Tibial nerve (tissue), 4 donors: Measurements from ENCODE around the gene HSD17B11. TPM values are rescaled to one million over a fixed set of nuclear protein-coding genes. Genes with fewer than 3 reads are reported as not detected.
A peak's percentile ranks its signal among the peaks of the same experiment; 100 is the strongest.
"Not testable (repeated sequence)": the region's sequence is repeated elsewhere in the genome, so short reads cannot be mapped to it uniquely, and the experiment has no call there.

Experiments used
- DNase-seq, 2 donors: peaks; one replicate each; pipeline ENCODE4 v3.0.0-alpha.2; 2019; ENCODE audit warnings: low spot score in 2 of 2
- H3K27ac ChIP-seq, 4 donors: fragments of 200-600 bp; sonication (generic) in 3 of 4; one replicate each; pipeline ENCODE4 v1.5.1; 2017 to 2019; ENCODE audit warnings: mild to moderate bottlenecking in 1 of 4
- H3K27me3 ChIP-seq, 2 donors: fragments of 200-600 bp; sonication (generic) in 1 of 2; one replicate each; pipeline versions ENCODE4 v1.5.1 to v1.6.0; 2017 to 2019
- H3K36me3 ChIP-seq, 3 donors: fragments of 200-600 bp; sonication (generic); one replicate each; pipeline ENCODE4 v1.5.1; 2018 to 2019
- H3K4me1 ChIP-seq, 4 donors: fragments of 200-600 bp; sonication (generic) in 3 of 4; one replicate each; pipeline ENCODE4 v1.5.1; 2017 to 2019
- H3K4me3 ChIP-seq, 4 donors: fragments of 200-600 bp; sonication (generic) in 3 of 4; one replicate each; pipeline ENCODE4 v1.5.1; 2017 to 2019; ENCODE audit warnings: mild to moderate bottlenecking in 1 of 4, moderate library complexity in 1 of 4
- H3K9me3 ChIP-seq, 4 donors: fragments of 200-600 bp; sonication (generic) in 3 of 4; one replicate each; pipeline ENCODE4 v1.5.1; 2017 to 2019
- EP300 ChIP-seq, 2 donors: sonication (generic); formaldehyde crosslinking; IDR thresholded peaks; one replicate each; pipeline ENCODE4 v1.6.1; 2017; ENCODE audit warnings: antibody characterized with exemption in 2 of 2, mild to moderate bottlenecking in 1 of 2
- POLR2A ChIP-seq, 2 donors: fragments of 450-650 bp; IDR thresholded peaks; one replicate each; pipeline ENCODE4 v1.6.1; 2017; ENCODE audit warnings: antibody characterized with exemption in 2 of 2, mild to moderate bottlenecking in 2 of 2, moderate library complexity in 2 of 2
- WGBS, 2 donors: methylation state at CpG; one replicate each; pipeline ENCODE4 v1.1.5; 2018; 5-methylcytosine and 5-hydroxymethylcytosine counted together
- total RNA-seq, 4 donors: library from RNA; depleted of rRNA; stranded (reverse); fragments of >200 nt; gene quantifications; one replicate each; pipeline ENCODE4 v1.1.0, GENCODE V29; 2016
- TF ChIP-seq, protein P1 (sequence below), 5 experiments: fragments of 200-600 bp in 3 of 5; fragments of 450-650 bp in 2 of 5; sonication (generic) in 3 of 5; IDR thresholded peaks; one replicate each; pipeline ENCODE4 v1.5.1; 2016 to 2019; ENCODE audit warnings: antibody characterized with exemption in 5 of 5, mild to moderate bottlenecking in 3 of 5, moderate library complexity in 2 of 5

HSD17B11 gene
- total RNA-seq, 4 donors from 2014 or later, result 62.4 to 75.1 (median 67.8) TPM

GRCh38 chr4:87426865-87427517 lies 36.0 kb upstream of the HSD17B11 start:
- Histone ChIP-seq H3K9me3 (no peaks in the 10 kb centered on the region), H3K4me1 (peaks cover 0 to 39% (median 6%) of the 10 kb centered on the region in 4 donors), H3K4me3 (no peak overlapping the region), H3K27me3 (no peaks in the 10 kb centered on the region), H3K36me3 (no peaks in the 10 kb centered on the region), H3K27ac (no peak overlapping the region)
- 75 to 82% methylated on average over 3 of the region's 3 CpGs for WGBS, 2 donors
- TF ChIP-seq, protein P1, sequence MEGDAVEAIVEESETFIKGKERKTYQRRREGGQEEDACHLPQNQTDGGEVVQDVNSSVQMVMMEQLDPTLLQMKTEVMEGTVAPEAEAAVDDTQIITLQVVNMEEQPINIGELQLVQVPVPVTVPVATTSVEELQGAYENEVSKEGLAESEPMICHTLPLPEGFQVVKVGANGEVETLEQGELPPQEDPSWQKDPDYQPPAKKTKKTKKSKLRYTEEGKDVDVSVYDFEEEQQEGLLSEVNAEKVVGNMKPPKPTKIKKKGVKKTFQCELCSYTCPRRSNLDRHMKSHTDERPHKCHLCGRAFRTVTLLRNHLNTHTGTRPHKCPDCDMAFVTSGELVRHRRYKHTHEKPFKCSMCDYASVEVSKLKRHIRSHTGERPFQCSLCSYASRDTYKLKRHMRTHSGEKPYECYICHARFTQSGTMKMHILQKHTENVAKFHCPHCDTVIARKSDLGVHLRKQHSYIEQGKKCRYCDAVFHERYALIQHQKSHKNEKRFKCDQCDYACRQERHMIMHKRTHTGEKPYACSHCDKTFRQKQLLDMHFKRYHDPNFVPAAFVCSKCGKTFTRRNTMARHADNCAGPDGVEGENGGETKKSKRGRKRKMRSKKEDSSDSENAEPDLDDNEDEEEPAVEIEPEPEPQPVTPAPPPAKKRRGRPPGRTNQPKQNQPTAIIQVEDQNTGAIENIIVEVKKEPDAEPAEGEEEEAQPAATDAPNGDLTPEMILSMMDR (IDR thresholded peaks at IDR 0.05), result no peak
- no peak for DNase-seq

DNA sequence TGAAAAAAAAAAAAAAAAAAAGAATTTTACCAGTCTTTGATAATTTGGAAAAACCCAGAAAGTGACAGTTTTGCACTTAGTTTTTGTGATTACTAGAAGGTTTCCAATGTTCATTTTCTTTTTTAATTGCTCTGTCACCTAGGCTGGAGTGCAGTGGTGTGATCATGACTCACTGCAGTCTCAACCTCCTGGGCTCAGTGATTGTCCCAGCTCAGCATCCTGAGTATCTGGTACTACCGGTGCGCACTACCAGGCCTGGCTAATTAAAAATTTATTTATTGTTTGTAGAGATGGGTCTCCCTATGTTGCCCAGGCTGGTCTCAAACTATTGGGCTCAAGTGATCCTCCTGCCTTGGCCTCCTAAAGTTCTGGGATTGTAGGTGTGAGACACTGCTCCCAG lies 34.7 kb upstream of the HSD17B11 start:
- Histone ChIP-seq H3K9me3 (no peaks in the 10 kb centered on the region), H3K4me1 (peaks cover 0 to 51% (median 11%) of the 10 kb centered on the region in 4 donors), H3K4me3 (no peak overlapping the region), H3K36me3 (no peaks in the 10 kb centered on the region), H3K27me3 (no peaks in the 10 kb centered on the region), H3K27ac (no peak overlapping the region)
- TF ChIP-seq, protein P1 (IDR thresholded peaks at IDR 0.05), result no peak
- TF ChIP-seq EP300 (IDR thresholded peaks at IDR 0.05) (no peak), POLR2A (IDR thresholded peaks at IDR 0.05) (no peak)
- WGBS, 2 donors, result 93 to 95% methylated on average over 2 of the region's 2 CpGs
- no peak for DNase-seq

DNA sequence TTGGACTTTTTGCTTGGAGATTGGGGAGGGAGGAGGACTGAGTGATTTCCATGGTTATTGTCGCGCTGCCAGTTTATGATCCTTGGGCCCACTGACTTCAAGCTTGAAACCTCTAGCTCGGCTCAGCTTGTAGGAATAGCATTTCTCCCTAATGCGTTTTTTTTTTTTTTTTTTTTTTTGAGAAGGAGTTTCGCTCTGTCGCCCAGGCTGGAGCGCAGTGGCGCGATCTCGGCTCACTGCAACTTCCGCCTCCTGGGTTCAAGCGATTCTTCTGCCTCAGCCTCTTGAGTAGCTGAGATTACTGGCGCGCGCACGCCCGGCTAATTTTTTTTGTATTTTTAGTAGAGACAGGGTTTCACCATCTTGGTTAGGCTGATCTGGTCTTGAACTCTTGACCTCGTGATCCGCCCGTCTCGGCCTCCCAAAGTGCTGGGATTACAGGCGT lies 33.1 kb upstream of the HSD17B11 start:
- H3K27me3 ChIP-seq, H3K9me3 ChIP-seq, H3K36me3 ChIP-seq, DNase-seq: not testable (repeated sequence)
- Histone ChIP-seq H3K27ac (peak overlapping the region in 2 of 4 donors; percentile 95 to 96), H3K4me1 (peaks cover 0 to 51% (median 11%) of the 10 kb centered on the region in 4 donors), H3K4me3 (peak overlapping the region in 2 of 4 donors; percentile 71 to 81)
- WGBS, 2 donors, result 87 to 93% methylated on average over 22 of the region's 22 CpGs

GRCh38 chr4:87423317-87424098 lies 32.5 kb upstream of the HSD17B11 start:
- no peaks in the 10 kb centered on the region for H3K9me3 ChIP-seq
- H3K4me1 ChIP-seq, result peaks cover 0 to 51% (median 11%) of the 10 kb centered on the region in 4 donors
- no peak for TF ChIP-seq POLR2A (IDR thresholded peaks at IDR 0.05)
- TF ChIP-seq, protein P1 (IDR thresholded peaks at IDR 0.05), result no peak
- TF ChIP-seq EP300 (IDR thresholded peaks at IDR 0.05), result no peak
- no peaks in the 10 kb centered on the region for H3K27me3 ChIP-seq
- H3K27ac ChIP-seq, result peak overlapping the region; percentile 85 to 96 (median 94)
- no peaks in the 10 kb centered on the region for H3K36me3 ChIP-seq
- WGBS, 2 donors, result 23 to 25% methylated on average over 3 of the region's 3 CpGs
- peak overlapping the region; percentile 71 to 92 (median 86) for H3K4me3 ChIP-seq
- no peak for DNase-seq

GRCh38 chr4:87422104-87423052 lies 31.4 kb upstream of the HSD17B11 start, which contains the start of gene NUDT9:
Gene NUDT9, plus strand, starts transcription at chr4:87422573. Its CDS starts 333 bp downstream, at chr4:87422906.
- Histone ChIP-seq H3K9me3 (no peaks in the 10 kb centered on the region), H3K4me3 (peak within 1 kb of the TSS; percentile 71 to 92 (median 86)), H3K27ac (peak within 1 kb of the TSS; percentile 85 to 96 (median 94)), H3K27me3 (no peaks in the 10 kb centered on the region), H3K36me3 (no peaks in the 10 kb centered on the region), H3K4me1 (peaks cover 0 to 44% (median 11%) of the 10 kb centered on the region in 4 donors)
- peak; percentile 93 to 97 for DNase-seq
- TF ChIP-seq, protein P1 (IDR thresholded peaks at IDR 0.05), result peak in 2 of 5 experiments; percentile 32 to 44
- TF ChIP-seq POLR2A (IDR thresholded peaks at IDR 0.05), result peak; percentile 77 to 88
- peak; percentile 85 to 97 for TF ChIP-seq EP300 (IDR thresholded peaks at IDR 0.05)
- WGBS, 2 donors, result 1 to 2% methylated on average over 42 to 54 of the region's 58 CpGs
